GM13977 (cell line): ENCODE results near the gene CFAP43.
A peak's percentile ranks its signal among the peaks of the same experiment; 100 is the strongest.

ENCODE experiments used
- DNase-seq: peaks from one replicate; pipeline ENCODE4 v3.0.0; 2012; ENCODE audit warnings: low spot score
- CTCF ChIP-seq: IDR thresholded peaks from 2 replicates; pipeline ENCODE4 v1.5.1; 2012; ENCODE audit warnings: mild to moderate bottlenecking, control low read depth; ENCODE audit not compliant: insufficient read depth; ENCODE audit errors: extremely low read depth, missing control alignments
- in situ Hi-C: fragments of 300-500 bp; cut with MboI; formaldehyde crosslinking; loops from one replicate; pipeline ENCODE4 v1.12.0; 2022; ENCODE audit warnings: low sequenced_read_pairs, low pct_unique_long_range_greater_than_20kb, mixed read lengths, inconsistent platforms; ENCODE audit not compliant: unreplicated experiment

Gene CFAP43

GRCh38 chr10:104127411-104127810, 104.8 kb downstream of the CFAP43 start:
- in situ Hi-C loops: no loop called here
- DNase-seq: no peak
- no peak for TF ChIP-seq CTCF

- peak; percentile 43 for TF ChIP-seq CTCF
- DNase-seq: peak; percentile 15
- in situ Hi-C loops: no loop called here
These were observed 108.8 kb downstream of the CFAP43 start for GRCh38 chr10:104123397-104123796.

GRCh38 chr10:104122225-104123107, 109.7 kb downstream of the CFAP43 start:
- peak; percentile 10 for DNase-seq
- no peak for TF ChIP-seq CTCF
- in situ Hi-C loops: no loop called here

- TF ChIP-seq CTCF: peak; percentile 73
- in situ Hi-C loops: no loop called here
- peak; percentile 93 for DNase-seq
These were observed 110.5 kb downstream of the CFAP43 start, which contains the start of gene SFR1 for GRCh38 chr10:104121485-104122224. TSS of gene SFR1 (plus strand) at chr10:104122171. CDS start at chr10:104122184, 13 bp downstream.

GRCh38 chr10:104120903-104121484, 111.2 kb downstream of the CFAP43 start:
- in situ Hi-C loops: no loop called here
- TF ChIP-seq CTCF: no peak
- DNase-seq: peak; percentile 65

GRCh38 chr10:104120512-104120902, 111.7 kb downstream of the CFAP43 start:
- in situ Hi-C loops: no loop called here
- TF ChIP-seq CTCF: no peak
- DNase-seq: no peak
